Kidney epithelial cell (primary cell): ENCODE measurements around the gene SDCCAG8. TPM values are rescaled to one million over a fixed set of nuclear protein-coding genes. Genes with fewer than 3 reads are reported as not detected.
A peak's percentile ranks its signal among the peaks of the same experiment; 100 is the strongest.

Experiments used
- DNase-seq: peaks from one replicate; pipeline ENCODE4 v3.0.0-alpha.2; 2010; ENCODE audit warnings: low read depth
- H3K27me3 ChIP-seq: 2 replicates; pipeline ENCODE4 v1.6.0; 2011; ENCODE audit warnings: low read length; ENCODE audit not compliant: control insufficient read depth, insufficient read depth
- H3K36me3 ChIP-seq: 2 replicates; pipeline ENCODE4 v1.5.1; 2011; ENCODE audit warnings: low read length; ENCODE audit not compliant: control insufficient read depth, insufficient read depth
- H3K4me3 ChIP-seq: 2 replicates; pipeline ENCODE4 v1.5.1; 2011; ENCODE audit warnings: low read depth, mild to moderate bottlenecking, control low read depth, low read length
- CTCF ChIP-seq: IDR thresholded peaks from 2 replicates; pipeline ENCODE4 v1.5.1; 2011; ENCODE audit warnings: mild to moderate bottlenecking, moderate library complexity, low read length, control low read depth, inconsistent platforms; ENCODE audit not compliant: insufficient read depth, poor library complexity, severe bottlenecking
- total RNA-seq: library from RNA; depleted of rRNA; stranded (reverse); fragments of >200 nt; gene quantifications from 2 replicates; pipeline ENCODE4 v1.2.3, GENCODE V29; 2015

SDCCAG8 gene
- total RNA-seq, 1 donor from 2014 or later, result 46.9 TPM

DNA sequence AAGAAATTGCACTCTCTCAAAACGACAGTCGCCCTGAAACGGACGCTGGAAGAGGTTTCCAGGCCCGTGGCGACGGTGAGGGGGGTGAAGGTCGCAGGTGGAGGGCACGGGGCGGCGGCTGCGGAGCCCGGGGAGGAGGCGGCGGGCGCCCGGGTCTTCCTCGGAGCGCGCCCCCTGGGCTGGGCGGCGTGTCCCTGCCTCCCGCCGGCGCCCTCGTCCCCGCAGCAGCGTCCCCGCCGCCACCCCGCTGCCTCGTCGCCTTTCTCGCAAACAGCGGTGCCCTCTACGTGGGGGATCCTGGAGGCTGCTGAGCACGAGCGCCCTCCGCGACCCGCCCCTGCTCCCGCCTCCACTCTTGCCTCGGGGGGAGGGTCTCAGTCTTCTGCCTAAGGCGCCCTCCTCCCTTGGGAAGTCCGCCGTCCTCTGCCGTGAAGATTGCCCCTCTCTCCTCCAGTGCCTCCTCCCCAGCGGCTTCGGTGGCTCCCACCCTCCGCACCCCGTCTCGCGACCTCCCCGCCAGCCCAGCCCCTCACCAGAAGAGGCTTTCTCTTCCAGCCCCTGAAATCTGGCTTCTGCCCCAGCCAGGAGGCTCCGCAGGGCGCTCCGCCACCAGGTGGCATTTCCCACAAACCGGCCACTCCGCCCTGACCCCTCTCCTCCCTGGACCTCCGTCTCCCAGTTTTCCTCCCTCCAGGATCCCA, 227.4 kb downstream of the SDCCAG8 start:
- peak overlapping the region; percentile 43 for H3K4me3 ChIP-seq
- H3K36me3 ChIP-seq, result no peaks in the 10 kb centered on the region
- no peaks in the 10 kb centered on the region for H3K27me3 ChIP-seq
- DNase-seq, result no peak
- peak; percentile 63 for TF ChIP-seq CTCF

DNA sequence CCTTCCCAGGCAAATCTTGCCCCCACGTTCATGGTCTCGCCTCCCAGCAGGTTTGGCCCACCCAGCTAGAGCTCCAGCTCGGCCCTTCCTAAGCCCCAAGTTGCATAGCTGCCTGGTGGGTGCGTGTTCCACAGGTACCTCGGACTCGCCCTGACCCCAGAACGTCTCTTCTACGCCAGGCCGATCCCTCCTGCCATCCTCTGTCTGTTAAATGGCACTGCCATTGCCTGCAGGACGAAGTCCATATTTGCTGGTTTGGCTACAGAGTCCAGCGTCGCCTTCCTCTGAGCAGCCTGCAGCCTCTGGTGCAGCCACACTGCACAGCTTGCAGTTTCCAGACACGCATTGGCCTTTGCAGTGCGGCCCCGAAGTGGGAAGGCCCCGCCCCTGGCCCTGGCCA, 228.1 kb downstream of the SDCCAG8 start:
- no peaks in the 10 kb centered on the region for H3K36me3 ChIP-seq
- H3K27me3 ChIP-seq, result no peaks in the 10 kb centered on the region
- no peak for DNase-seq
- no peak for TF ChIP-seq CTCF
- H3K4me3 ChIP-seq, result no peak overlapping the region

DNA sequence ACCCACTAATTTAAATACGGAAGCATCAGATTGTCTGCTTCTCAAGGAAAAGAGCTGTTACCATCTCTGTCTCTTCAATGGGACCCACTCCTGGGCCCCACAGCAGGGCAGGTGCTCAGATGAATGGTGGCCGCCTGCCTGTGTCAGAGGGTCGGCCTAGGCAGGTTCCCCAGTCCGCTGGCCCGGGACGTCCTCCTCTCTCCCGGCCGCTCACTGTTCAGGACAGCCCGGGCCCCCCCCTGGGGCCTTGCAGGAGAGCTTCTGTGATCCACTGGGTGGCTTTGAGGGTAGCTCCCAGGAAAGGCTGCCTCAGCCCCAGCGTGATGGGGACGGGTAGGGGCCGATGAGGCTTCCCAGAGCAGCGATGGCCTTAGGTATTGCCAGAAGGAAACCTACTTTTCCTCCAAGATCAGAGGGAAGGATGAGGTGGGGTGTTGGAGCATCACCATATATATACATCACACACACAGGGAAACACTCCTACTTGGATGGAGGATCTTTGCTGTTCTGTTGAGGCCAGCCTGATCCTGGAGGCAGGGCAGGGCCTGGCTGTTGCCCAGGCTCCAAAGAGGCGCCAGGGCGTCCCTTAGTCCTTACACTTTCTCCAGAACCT, 231.3 kb downstream of the SDCCAG8 start:
- no peak overlapping the region for H3K4me3 ChIP-seq
- no peaks in the 10 kb centered on the region for H3K27me3 ChIP-seq
- no peak for DNase-seq
- H3K36me3 ChIP-seq, result no peaks in the 10 kb centered on the region
- no peak for TF ChIP-seq CTCF

DNA sequence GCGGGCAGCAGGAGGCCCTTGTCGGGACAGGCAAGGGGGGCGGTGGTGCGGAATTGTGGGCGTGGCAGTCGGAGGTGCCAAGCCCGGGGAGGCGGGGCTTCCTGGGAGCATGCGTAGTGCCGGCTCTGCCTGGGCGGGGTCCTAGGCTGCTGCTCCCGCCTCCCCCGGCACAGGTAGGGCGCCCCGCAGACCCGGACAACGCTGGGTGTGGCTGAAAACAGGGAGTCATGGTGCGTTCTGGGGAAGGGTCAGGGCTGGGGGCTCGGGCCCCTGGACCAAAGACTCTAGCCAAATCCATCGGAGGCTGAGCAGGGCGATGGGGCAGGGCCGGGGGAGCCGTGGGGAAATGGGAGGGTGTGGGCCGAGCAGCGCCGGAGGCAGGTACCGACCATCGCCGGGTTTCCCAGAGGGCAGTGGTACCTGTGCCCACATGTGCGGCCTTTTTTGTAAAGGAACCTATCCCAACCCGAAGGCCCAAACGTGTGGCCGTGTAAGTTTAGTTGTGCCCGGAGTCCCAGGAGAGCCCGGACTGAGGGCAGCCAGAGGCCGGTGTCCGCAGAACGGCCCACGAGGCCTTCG, 231.9 kb downstream of the SDCCAG8 start:
- no peaks in the 10 kb centered on the region for H3K27me3 ChIP-seq
- peak overlapping the region; percentile 11 for H3K4me3 ChIP-seq
- no peak for TF ChIP-seq CTCF
- H3K36me3 ChIP-seq, result no peaks in the 10 kb centered on the region
- DNase-seq, result no peak

DNA sequence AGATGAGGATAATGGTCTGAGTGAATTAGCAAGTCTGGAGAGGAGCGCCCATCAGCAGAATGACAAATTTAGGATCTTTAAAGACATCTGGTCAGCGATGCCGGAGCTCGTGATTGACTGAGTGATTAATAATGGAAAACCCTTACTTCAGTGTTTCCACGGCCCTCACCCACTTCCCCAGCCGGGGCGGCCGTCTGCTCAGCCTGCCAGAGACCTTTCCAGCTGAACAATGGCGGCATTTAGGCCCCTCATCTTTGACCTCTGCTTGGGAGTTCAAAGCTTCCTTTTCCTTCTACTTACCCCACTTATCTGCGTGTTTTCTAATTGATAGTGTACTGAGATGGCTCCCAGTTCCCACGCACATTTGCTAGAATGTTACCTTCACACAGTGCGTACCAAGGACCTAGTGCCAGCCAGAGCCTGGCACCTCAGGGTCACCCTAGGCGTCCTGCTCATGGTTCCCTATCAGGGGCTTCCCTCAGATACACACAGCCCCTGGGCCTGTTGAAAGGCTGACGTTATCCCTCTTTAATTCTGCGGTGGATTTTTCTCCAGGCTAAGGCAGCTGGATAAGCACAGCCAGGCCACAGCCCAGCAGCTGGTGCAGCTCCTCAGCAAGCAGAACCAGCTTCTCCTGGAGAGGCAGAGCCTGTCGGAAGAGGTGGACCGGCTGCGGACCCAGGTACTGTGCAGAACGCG, 232.8 kb downstream of the SDCCAG8 start:
- no peaks in the 10 kb centered on the region for H3K27me3 ChIP-seq
- TF ChIP-seq CTCF, result no peak
- H3K4me3 ChIP-seq, result no peak overlapping the region
- H3K36me3 ChIP-seq, result no peaks in the 10 kb centered on the region
- no peak for DNase-seq
